ENCODE results near the gene BRME1. TPM values are rescaled to one million over a fixed set of nuclear protein-coding genes. Genes with fewer than 3 reads are reported as not detected.

BRME1 gene
- total and polyA plus RNA-seq, 2 experiments from 2014 or later, result 4.0 to 8.2 TPM

GRCh38 chr19:13872339-13872694 lies 33.6 kb downstream of the BRME1 start:
- no peaks in the 10 kb centered on the region for H3K4me1 ChIP-seq (ENCODE audit: low read depth)
- TF ChIP-seq CTCF (IDR thresholded peaks at IDR 0.05; ENCODE audit: low read depth, low read length), result no peak

GRCh38 chr19:13870873-13871272 lies 35.0 kb downstream of the BRME1 start:
- no peak overlapping the region for H3K4me3 ChIP-seq
- no peaks in the 10 kb centered on the region for H3K4me1 ChIP-seq (ENCODE audit: low read depth)
- no peak overlapping the region for H3K27ac ChIP-seq
- H3K36me3 ChIP-seq, result no peaks in the 10 kb centered on the region
- no peak for DNase-seq (ENCODE audit: low read depth in 1 of 2, low spot score in 1 of 2)
- H3K9me3 ChIP-seq (ENCODE audit: low read depth), result no peaks in the 10 kb centered on the region
- no peak for TF ChIP-seq CTCF (IDR thresholded peaks at IDR 0.05; ENCODE audit: low read depth, low read length)
- peaks cover 32% of the 10 kb centered on the region for H3K27me3 ChIP-seq

More at GRCh38 chr19:13872339-13872694, 33.6 kb downstream of the BRME1 start:
- DNase-seq (ENCODE audit: low read depth in 1 of 2, low spot score in 1 of 2), result no peak
- no peaks in the 10 kb centered on the region for H3K9me3 ChIP-seq (ENCODE audit: low read depth)
- H3K27ac ChIP-seq, result no peak overlapping the region
- peak overlapping the region; percentile 28 for H3K4me3 ChIP-seq
- peaks cover 20% of the 10 kb centered on the region for H3K27me3 ChIP-seq
- H3K36me3 ChIP-seq, result no peaks in the 10 kb centered on the region

GRCh38 chr19:13869281-13869680 lies 36.6 kb downstream of the BRME1 start:
- H3K36me3 ChIP-seq, result no peaks in the 10 kb centered on the region
- no peaks in the 10 kb centered on the region for H3K9me3 ChIP-seq (ENCODE audit: low read depth)
- H3K27me3 ChIP-seq, result peaks cover 28% of the 10 kb centered on the region
- H3K27ac ChIP-seq, result no peak overlapping the region
- no peak for DNase-seq (ENCODE audit: low read depth in 1 of 2, low spot score in 1 of 2)
- H3K4me3 ChIP-seq, result no peak overlapping the region
- no peaks in the 10 kb centered on the region for H3K4me1 ChIP-seq (ENCODE audit: low read depth)
- TF ChIP-seq CTCF (IDR thresholded peaks at IDR 0.05; ENCODE audit: low read depth, low read length), result no peak

- Histone ChIP-seq H3K4me1 (ENCODE audit: low read depth) (no peaks in the 10 kb centered on the region), H3K4me3 (no peak overlapping the region), H3K36me3 (no peaks in the 10 kb centered on the region), H3K27ac (no peak overlapping the region), H3K9me3 (ENCODE audit: low read depth) (no peaks in the 10 kb centered on the region), H3K27me3 (peaks cover 28% of the 10 kb centered on the region)
- TF ChIP-seq CTCF (IDR thresholded peaks at IDR 0.05; ENCODE audit: low read depth, low read length), result no peak
- no peak for DNase-seq (ENCODE audit: low read depth in 1 of 2, low spot score in 1 of 2)
These were observed 37.3 kb downstream of the BRME1 start for GRCh38 chr19:13868663-13869062.

GRCh38 chr19:13866463-13867046 lies 39.4 kb downstream of the BRME1 start:
- Histone ChIP-seq H3K4me3 (peak overlapping the region; percentile 96), H3K27me3 (peaks cover 28% of the 10 kb centered on the region), H3K9me3 (ENCODE audit: low read depth) (no peaks in the 10 kb centered on the region), H3K36me3 (no peaks in the 10 kb centered on the region), H3K4me1 (ENCODE audit: low read depth) (peaks cover 4% of the 10 kb centered on the region), H3K27ac (no peak overlapping the region)
- no peak for DNase-seq (ENCODE audit: low read depth in 1 of 2, low spot score in 1 of 2)
- no peak for TF ChIP-seq CTCF (IDR thresholded peaks at IDR 0.05; ENCODE audit: low read depth, low read length)

Measured in cardiac muscle cell (in vitro differentiated cells and primary cell).